Measurements from ENCODE around the gene SLC13A2. TPM values are rescaled to one million over a fixed set of nuclear protein-coding genes. Genes with fewer than 3 reads are reported as not detected.

SLC13A2 gene
- total and polyA plus RNA-seq, 2 donors (not counting 3 experiments of a cell fraction or from before 2014, with no cell fraction given), result not detected

DNA sequence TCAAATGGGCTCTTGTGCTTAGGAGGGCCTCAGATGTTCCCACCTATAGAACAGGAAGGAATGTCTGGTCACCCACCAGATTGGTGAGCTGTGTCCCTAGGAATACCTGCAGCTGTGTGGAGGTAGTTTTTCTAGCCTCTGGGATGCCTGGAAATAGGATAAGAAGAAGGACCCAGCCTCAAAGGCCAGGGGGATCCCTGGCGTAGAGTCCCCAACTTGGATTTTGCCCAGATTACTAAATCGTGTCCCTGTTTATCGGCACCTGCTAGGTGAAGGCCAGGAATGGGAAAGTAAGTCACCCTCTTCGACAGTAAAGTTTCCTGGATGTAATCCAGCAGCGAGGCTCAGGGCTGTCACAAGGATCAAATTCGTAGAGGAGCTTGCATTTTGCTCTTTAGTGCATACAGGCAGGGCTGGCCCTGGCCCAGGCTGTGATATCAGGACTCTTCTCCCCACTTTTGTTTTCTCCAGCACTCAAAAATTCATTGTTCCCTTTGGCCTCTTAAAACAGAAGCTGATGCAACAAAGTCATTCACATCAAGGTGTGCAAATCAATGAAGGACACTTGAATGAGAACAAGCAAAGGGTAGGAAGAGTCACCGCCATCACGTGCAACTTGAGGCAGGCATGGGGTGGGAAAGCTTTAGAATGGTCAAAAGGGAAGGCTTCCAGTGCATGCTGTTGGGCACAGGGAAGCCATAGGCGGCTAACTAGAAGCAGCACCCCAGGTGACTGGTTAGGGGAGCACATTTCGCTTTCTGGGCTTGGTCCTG, 7.5 kb downstream of the SLC13A2 start:
- no peak overlapping the region for H3K9ac ChIP-seq (replicated peaks; ENCODE audit: extremely low read depth, insufficient read depth, low read length)
- no peak overlapping the region for H3K4me3 ChIP-seq (replicated peaks in 1 of 3; ENCODE audit: insufficient read depth in 1 of 3, low read depth in 1 of 3, low read length in 3 of 3)
- no peaks in the 10 kb centered on the region for H3K79me2 ChIP-seq (ENCODE audit: control insufficient read depth, insufficient read depth, low read length)
- ChIA-PET CTCF (no interaction called here), POLR2A (no interaction called here)
- no peak for DNase-seq (ENCODE audit: low read depth, low spot score)
- H3K36me3 ChIP-seq (ENCODE audit: control insufficient read depth in 2 of 2, extremely low read depth in 1 of 2, insufficient read depth in 2 of 2, low read length in 2 of 2), result no peaks in the 10 kb centered on the region
- no peaks in the 10 kb centered on the region for H3K4me1 ChIP-seq (ENCODE audit: control insufficient read depth, extremely low read depth, insufficient read depth, low read length)
- peaks cover 0 to 17% of the 10 kb centered on the region in 2 experiments for H3K27me3 ChIP-seq (ENCODE audit: control insufficient read depth in 2 of 2, insufficient read depth in 2 of 2, low read length in 2 of 2)
- no peak for FAIRE-seq
- H3K27ac ChIP-seq (ENCODE audit: insufficient read depth, low read depth, low read length), result no peak overlapping the region
- no peak overlapping the region for H2AFZ ChIP-seq (ENCODE audit: low read depth, low read length)
- H4K20me1 ChIP-seq (replicated peaks; ENCODE audit: control insufficient read depth, extremely low read depth, insufficient read depth, low read length), result no peaks in the 10 kb centered on the region
- no TSS peak for BruUV-seq (replicated peaks)
- H3K9me1 ChIP-seq (replicated peaks; ENCODE audit: control insufficient read depth, extremely low read depth, insufficient read depth, low read length), result no peaks in the 10 kb centered on the region
- no peak overlapping the region for H3K4me2 ChIP-seq (ENCODE audit: insufficient read depth, low read length)
- TF ChIP-seq EZH2 (IDR thresholded peaks at IDR 0.05; ENCODE audit: borderline replicate concordance, low read depth, low read length, severe bottlenecking) (no peak), POLR2A (IDR thresholded peaks at IDR 0.05; ENCODE audit: low read depth, low read length) (no peak), GATA2 (IDR thresholded peaks at IDR 0.05; ENCODE audit: insufficient read depth, insufficient read length, low read depth, low read length) (no peak), JUN (IDR thresholded peaks at IDR 0.05; ENCODE audit: borderline replicate concordance, insufficient read depth, insufficient read length, low read depth) (no peak), FOS (IDR thresholded peaks at IDR 0.05; ENCODE audit: borderline replicate concordance, insufficient read depth, low read length) (no peak), MYC (IDR thresholded peaks at IDR 0.05; ENCODE audit: low read depth, low read length) (no peak), POLR2AphosphoS5 (IDR thresholded peaks at IDR 0.05; ENCODE audit: insufficient read depth, low read depth, low read length) (no peak), CTCF (IDR thresholded peaks at IDR 0.05; ENCODE audit: extremely low read depth in 1 of 2, insufficient read depth in 1 of 2, low read depth in 1 of 2, low read length in 2 of 2) (no peak)
- TF ChIP-seq, protein P1, sequence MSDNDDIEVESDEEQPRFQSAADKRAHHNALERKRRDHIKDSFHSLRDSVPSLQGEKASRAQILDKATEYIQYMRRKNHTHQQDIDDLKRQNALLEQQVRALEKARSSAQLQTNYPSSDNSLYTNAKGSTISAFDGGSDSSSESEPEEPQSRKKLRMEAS (IDR thresholded peaks at IDR 0.05; ENCODE audit: insufficient read depth, insufficient read length), result no peak
- H3K9me3 ChIP-seq (replicated peaks; ENCODE audit: control insufficient read depth, insufficient read depth, low read length), result no peaks in the 10 kb centered on the region
- dilution Hi-C loops (cut with MboI; ENCODE audit: extremely low pct_ligation_motif_present, low sequenced_read_pairs) (no loop called here), intact Hi-C loops (cut with micrococcal nuclease) (no loop called here)
